Kidney (tissue), 14 donors: Measurements from ENCODE around the gene FLT4. TPM values are rescaled to one million over a fixed set of nuclear protein-coding genes. Genes with fewer than 3 reads are reported as not detected.
A peak's percentile ranks its signal among the peaks of the same experiment; 100 is the strongest.

Source experiments
- DNase-seq, 5 donors: peaks; one replicate each; pipeline ENCODE4 v3.0.0-alpha.2; 2013 to 2020
- FAIRE-seq: peaks from 2 replicates; lab custom pipeline; 2012; peaks lifted over from hg19 to GRCh38; lab: Jason Lieb, UNC
- H3K27ac ChIP-seq, 2 donors: one replicate each; pipeline ENCODE4 v1.7.0; 2013; ENCODE audit warnings: low read depth in 2 of 2, low read length in 2 of 2, inconsistent platforms in 1 of 2
- H3K27me3 ChIP-seq: one replicate; pipeline ENCODE4 v1.7.1; 2013; ENCODE audit warnings: low read length, inconsistent platforms; ENCODE audit not compliant: control insufficient read depth, insufficient read depth
- H3K36me3 ChIP-seq, 3 donors: one replicate each; pipeline versions ENCODE4 v1.7.0 to v1.7.1; 2013; ENCODE audit warnings: low read length in 3 of 3, control low read depth in 1 of 3, inconsistent platforms in 1 of 3; ENCODE audit not compliant: insufficient read depth in 3 of 3, control insufficient read depth in 2 of 3
- H3K4me1 ChIP-seq, 3 donors: one replicate each; pipeline versions ENCODE4 v1.7.0 to v1.7.1; 2013; ENCODE audit warnings: low read length in 3 of 3, inconsistent platforms in 1 of 3, low read depth in 1 of 3; ENCODE audit not compliant: control insufficient read depth in 2 of 3, insufficient read depth in 2 of 3
- H3K4me3 ChIP-seq, 3 donors: one replicate each; pipeline versions ENCODE4 v1.7.0 to v1.8.1; 2013; ENCODE audit warnings: low read length in 3 of 3, control low read depth in 1 of 3, inconsistent platforms in 1 of 3
- H3K9ac ChIP-seq, 3 donors: one replicate each; pipeline versions ENCODE4 v1.7.0 to v1.7.1; 2013; ENCODE audit warnings: low read length in 3 of 3, control low read depth in 1 of 3, inconsistent platforms in 1 of 3
- H3K9me3 ChIP-seq, 3 donors: one replicate each; pipeline versions ENCODE4 v1.7.0 to v1.7.1; 2013; ENCODE audit warnings: low read length in 3 of 3, control low read depth in 1 of 3, inconsistent platforms in 1 of 3; ENCODE audit not compliant: control insufficient read depth in 2 of 3, insufficient read depth in 1 of 3
- intact Hi-C: fragments of 100-400 bp; cut with DNase I; formaldehyde crosslinking; loops from one replicate; pipeline ENCODE4 v1.11.1; 2022
- polyA plus RNA-seq: library from polyadenylated mRNA; stranded (reverse); fragments of 350-450 nt; fragmentation: Illumina TruSeq; extraction: RNeasy Lipid Tissue Mini Kit (QIAGEN cat#74804); gene quantifications from one replicate; pipeline ENCODE4 v1.2.3, GENCODE V29; 2014; ENCODE audit warnings: low read depth, low replicate concordance; ENCODE audit not compliant: insufficient read depth
- total RNA-seq: library from RNA; stranded (reverse); fragmentation: NEBNext Ultra II Directional; extraction: Animal tissue kit (Norgen Biotek cat#: 25700); gene quantifications from one replicate; pipeline ENCODE4 v1.2.1, GENCODE V29; 2021
- TF ChIP-seq, protein P1 (sequence below): IDR thresholded peaks from 3 replicates; pipeline ENCODE4 v1.5.1; 2012; ENCODE audit warnings: mild to moderate bottlenecking, moderate library complexity, borderline replicate concordance; ENCODE audit not compliant: insufficient read depth; ENCODE audit errors: extremely low read depth
- donor health status: control.
- donor health status: control.
- donor health status: control.
- donor health status: control.
- donor health status: control.
- donor health status: DM: yes; HTN: yes; CAD: no.
- donor health status: Normal renal cell carcinoma (clear cell type).

FLT4 gene
- total and polyA plus RNA-seq, 2 donors from 2014 or later, result 6.9 to 29.4 TPM

DNA sequence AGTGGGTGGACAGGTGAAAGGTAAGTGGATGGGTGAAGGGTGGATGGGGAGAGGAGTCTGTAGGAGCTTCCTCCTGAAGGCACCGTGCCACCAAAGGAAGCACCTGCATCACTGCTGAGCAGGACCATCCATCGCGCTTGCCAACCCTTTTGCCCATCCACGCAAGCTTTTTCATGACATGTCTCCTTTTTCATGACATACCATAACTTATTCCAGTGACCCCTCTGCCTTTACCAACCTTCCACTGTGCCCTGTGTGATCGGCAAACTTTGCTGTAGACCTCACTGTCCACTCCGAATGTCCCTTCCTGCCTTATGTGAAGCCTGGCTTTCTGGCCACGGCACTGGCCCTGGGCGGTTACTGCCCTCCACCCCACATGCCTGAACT, 13.4 kb downstream of the FLT4 start:
- Histone ChIP-seq H3K27me3 (no peaks in the 10 kb centered on the region), H3K9me3 (no peaks in the 10 kb centered on the region), H3K9ac (no peak overlapping the region), H3K4me3 (no peak overlapping the region), H3K4me1 (peaks cover 0 to 5% (median 0%) of the 10 kb centered on the region in 3 donors), H3K27ac (peak overlapping the region in 1 of 2 donors; percentile 9), H3K36me3 (no peaks in the 10 kb centered on the region)
- DNase-seq, result peak in 2 of 5 donors; percentile 18 to 40
- intact Hi-C loops, result no loop called here
- TF ChIP-seq, protein P1, sequence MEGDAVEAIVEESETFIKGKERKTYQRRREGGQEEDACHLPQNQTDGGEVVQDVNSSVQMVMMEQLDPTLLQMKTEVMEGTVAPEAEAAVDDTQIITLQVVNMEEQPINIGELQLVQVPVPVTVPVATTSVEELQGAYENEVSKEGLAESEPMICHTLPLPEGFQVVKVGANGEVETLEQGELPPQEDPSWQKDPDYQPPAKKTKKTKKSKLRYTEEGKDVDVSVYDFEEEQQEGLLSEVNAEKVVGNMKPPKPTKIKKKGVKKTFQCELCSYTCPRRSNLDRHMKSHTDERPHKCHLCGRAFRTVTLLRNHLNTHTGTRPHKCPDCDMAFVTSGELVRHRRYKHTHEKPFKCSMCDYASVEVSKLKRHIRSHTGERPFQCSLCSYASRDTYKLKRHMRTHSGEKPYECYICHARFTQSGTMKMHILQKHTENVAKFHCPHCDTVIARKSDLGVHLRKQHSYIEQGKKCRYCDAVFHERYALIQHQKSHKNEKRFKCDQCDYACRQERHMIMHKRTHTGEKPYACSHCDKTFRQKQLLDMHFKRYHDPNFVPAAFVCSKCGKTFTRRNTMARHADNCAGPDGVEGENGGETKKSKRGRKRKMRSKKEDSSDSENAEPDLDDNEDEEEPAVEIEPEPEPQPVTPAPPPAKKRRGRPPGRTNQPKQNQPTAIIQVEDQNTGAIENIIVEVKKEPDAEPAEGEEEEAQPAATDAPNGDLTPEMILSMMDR, result no peak
- FAIRE-seq, result no peak

- Histone ChIP-seq H3K9me3 (no peaks in the 10 kb centered on the region), H3K27ac (peak overlapping the region in 1 of 2 donors; percentile 32), H3K4me1 (peaks cover 0 to 7% (median 0%) of the 10 kb centered on the region in 3 donors), H3K4me3 (no peak overlapping the region), H3K27me3 (no peaks in the 10 kb centered on the region), H3K9ac (no peak overlapping the region), H3K36me3 (no peaks in the 10 kb centered on the region)
- no peak for FAIRE-seq
- DNase-seq, result peak in 2 of 5 donors; percentile 37 to 66
- intact Hi-C loops, result no loop called here
- TF ChIP-seq, protein P1, result no peak
Observed at GRCh38 chr5:180633283-180634177, 15.9 kb downstream of the FLT4 start.

GRCh38 chr5:180632768-180633167, 16.6 kb downstream of the FLT4 start:
- intact Hi-C loops, result no loop called here
- H3K27me3 ChIP-seq, result no peaks in the 10 kb centered on the region

More at GRCh38 chr5:180632768-180633167, 16.6 kb downstream of the FLT4 start:
- H3K9me3 ChIP-seq, result no peaks in the 10 kb centered on the region
- H3K4me3 ChIP-seq, result no peak overlapping the region
- peak in 2 of 5 donors; percentile 57 to 62 for DNase-seq
- no peak for FAIRE-seq
- peak overlapping the region in 1 of 2 donors; percentile 32 for H3K27ac ChIP-seq
- H3K4me1 ChIP-seq, result peaks cover 0 to 7% (median 0%) of the 10 kb centered on the region in 3 donors
- TF ChIP-seq, protein P1, result no peak
- H3K36me3 ChIP-seq, result no peaks in the 10 kb centered on the region
- H3K9ac ChIP-seq, result no peak overlapping the region
